ENCODE measurements around the gene PDGFD. TPM values are rescaled to one million over a fixed set of nuclear protein-coding genes. Genes with fewer than 3 reads are reported as not detected.

PDGFD gene
- total and polyA plus RNA-seq, 8 donors, result 9.9 to 52.1 (median 20.2) TPM

- 98 to 100% methylated on average over 1 of the region's 1 CpG for WGBS, 2 donors
- Histone ChIP-seq H3K9me3 (no peaks in the 10 kb centered on the region), H3K4me1 (peaks cover 8 to 18% (median 17%) of the 10 kb centered on the region in 3 donors), H3K27ac (no peak overlapping the region), H3K27me3 (no peaks in the 10 kb centered on the region), H3K4me3 (no peak overlapping the region), H3K36me3 (no peaks in the 10 kb centered on the region)
- TF ChIP-seq CTCF (IDR thresholded peaks at IDR 0.05), result no peak
- ATAC-seq, result no peak
- intact Hi-C loops (cut with DNase I), result no loop called here
- FAIRE-seq, result no peak
- no peak for DNase-seq
Measured at GRCh38 chr11:104118105-104118744, 45.7 kb downstream of the PDGFD start.

DNA sequence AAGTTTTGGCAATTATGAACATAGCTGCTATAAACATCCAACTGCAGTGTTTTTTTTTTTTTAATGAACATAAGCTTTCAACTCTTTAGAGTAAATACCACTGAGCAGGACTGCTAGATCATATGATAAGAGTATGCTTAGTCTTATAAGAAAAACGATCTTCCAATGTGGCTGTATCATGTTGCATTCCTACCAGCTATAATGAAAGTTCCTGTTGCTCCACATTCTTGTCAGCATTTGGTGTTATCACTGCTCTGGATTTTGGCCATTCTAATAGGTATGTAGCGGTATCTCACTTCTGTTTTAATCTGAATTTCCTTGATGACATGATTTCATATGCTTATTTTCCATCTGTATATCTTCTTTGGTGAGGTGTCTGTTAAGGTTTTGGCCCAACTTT is 50.4 kb downstream of the PDGFD start:
- intact Hi-C loops (cut with DNase I), result no loop called here
- DNase-seq (no peak), FAIRE-seq (no peak), ATAC-seq (no peak)
- Histone ChIP-seq H3K27me3 (no peaks in the 10 kb centered on the region), H3K9me3 (no peaks in the 10 kb centered on the region), H3K36me3 (no peaks in the 10 kb centered on the region), H3K4me1 (peaks cover 0 to 5% (median 0%) of the 10 kb centered on the region in 3 donors), H3K4me3 (no peak overlapping the region), H3K27ac (no peak overlapping the region)
- no peak for TF ChIP-seq CTCF (IDR thresholded peaks at IDR 0.05)
- 86 to 89% methylated on average over 2 of the region's 2 CpGs for WGBS, 2 donors

GRCh38 chr11:104106136-104106754 is 57.7 kb downstream of the PDGFD start:
- Histone ChIP-seq H3K9me3 (no peaks in the 10 kb centered on the region), H3K27me3 (no peaks in the 10 kb centered on the region), H3K4me1 (peaks cover 0 to 5% (median 0%) of the 10 kb centered on the region in 3 donors), H3K27ac (no peak overlapping the region), H3K4me3 (no peak overlapping the region), H3K36me3 (no peaks in the 10 kb centered on the region)
- no peak for ATAC-seq
- DNase-seq, result no peak
- no peak for TF ChIP-seq CTCF (IDR thresholded peaks at IDR 0.05)
- intact Hi-C loops (cut with DNase I), result no loop called here
- FAIRE-seq, result no peak
- WGBS, 2 donors, result 62 to 67% methylated on average over 5 of the region's 5 CpGs

- H3K4me3 ChIP-seq, result no peak overlapping the region
- intact Hi-C loops (cut with DNase I), result no loop called here
- no peak overlapping the region for H3K27ac ChIP-seq
- TF ChIP-seq CTCF (IDR thresholded peaks at IDR 0.05), result no peak
- FAIRE-seq (no peak), DNase-seq (no peak), ATAC-seq (no peak)
- H3K9me3 ChIP-seq, result no peaks in the 10 kb centered on the region
- no peaks in the 10 kb centered on the region for H3K27me3 ChIP-seq
- peaks cover 0 to 2% (median 0%) of the 10 kb centered on the region in 3 donors for H3K4me1 ChIP-seq
- 36 to 43% methylated on average over 1 of the region's 1 CpG for WGBS, 2 donors
- H3K36me3 ChIP-seq, result no peaks in the 10 kb centered on the region
Measured at GRCh38 chr11:104105155-104105554, 58.8 kb downstream of the PDGFD start.

DNA sequence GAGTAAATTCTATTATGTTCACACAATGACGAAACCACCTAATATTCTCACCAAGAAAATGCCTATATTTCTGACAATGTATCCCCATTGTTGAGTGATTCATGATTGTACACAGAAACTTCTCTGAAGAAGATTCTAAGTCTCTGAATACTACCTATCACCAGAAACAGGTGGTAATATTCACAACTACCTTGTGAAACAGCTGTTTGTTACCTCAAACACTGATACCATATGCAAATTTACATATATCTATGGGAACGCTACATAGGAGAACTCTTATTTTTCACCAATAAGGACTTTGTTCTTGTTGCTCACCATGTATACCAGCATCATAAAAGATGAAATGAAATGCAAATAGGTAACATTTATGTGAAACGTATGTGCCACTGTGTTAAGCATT is 59.3 kb downstream of the PDGFD start:
- no peaks in the 10 kb centered on the region for H3K27me3 ChIP-seq
- H3K27ac ChIP-seq, result no peak overlapping the region
- H3K36me3 ChIP-seq, result no peaks in the 10 kb centered on the region
- H3K9me3 ChIP-seq, result no peaks in the 10 kb centered on the region
- TF ChIP-seq CTCF (IDR thresholded peaks at IDR 0.05), result no peak
- ATAC-seq (no peak), FAIRE-seq (no peak), DNase-seq (no peak)
- intact Hi-C loops (cut with DNase I), result no loop called here
- no peak overlapping the region for H3K4me3 ChIP-seq
- H3K4me1 ChIP-seq, result no peaks in the 10 kb centered on the region
- 59 to 70% methylated on average over 3 of the region's 3 CpGs for WGBS, 2 donors
